Islet precursor cell (in vitro differentiated cells): Measurements from ENCODE around the gene SIPA1L3.
A peak's percentile ranks its signal among the peaks of the same experiment; 100 is the strongest.
"Not testable (repeated sequence)": the region's sequence is repeated elsewhere in the genome, so short reads cannot be mapped to it uniquely, and the experiment has no call there.

Source experiments
- DNase-seq: peaks from one replicate; pipeline ENCODE4 v3.0.0-alpha.2; 2018

SIPA1L3 gene

GRCh38 chr19:38046254-38047048 is 139.4 kb downstream of the SIPA1L3 start:
- no peak for DNase-seq

- DNase-seq, result no peak
Observed at GRCh38 chr19:38047049-38047438, 140.0 kb downstream of the SIPA1L3 start.

- DNase-seq, result no peak
Observed at GRCh38 chr19:38047641-38048040, 140.6 kb downstream of the SIPA1L3 start.

- DNase-seq, result no peak
Observed at GRCh38 chr19:38049105-38049649, 142.2 kb downstream of the SIPA1L3 start.

GRCh38 chr19:38055010-38055409 is 148.0 kb downstream of the SIPA1L3 start:
- DNase-seq, result no peak

- DNase-seq, result no peak
Observed at GRCh38 chr19:38055655-38056521, 148.9 kb downstream of the SIPA1L3 start.

- DNase-seq, result no peak
Observed at GRCh38 chr19:38056646-38057045, 149.6 kb downstream of the SIPA1L3 start.

- no peak for DNase-seq
Observed at GRCh38 chr19:38057959-38058690, 151.1 kb downstream of the SIPA1L3 start.

- DNase-seq, result no peak
Observed at GRCh38 chr19:38059897-38060296, 152.9 kb downstream of the SIPA1L3 start.

- DNase-seq, result no peak
Observed at GRCh38 chr19:38060331-38060730, 153.3 kb downstream of the SIPA1L3 start.

- DNase-seq, result peak; percentile 76
Observed at GRCh38 chr19:38061294-38061693, 154.3 kb downstream of the SIPA1L3 start.

- DNase-seq, result no peak
Observed at GRCh38 chr19:38062959-38063761, 156.2 kb downstream of the SIPA1L3 start.

- no peak for DNase-seq
Observed at GRCh38 chr19:38063928-38064327, 156.9 kb downstream of the SIPA1L3 start.

GRCh38 chr19:38064661-38065425 is 157.8 kb downstream of the SIPA1L3 start:
- DNase-seq, result no peak

GRCh38 chr19:38065775-38066174 is 158.8 kb downstream of the SIPA1L3 start:
- DNase-seq, result not testable (repeated sequence)

GRCh38 chr19:38068826-38069225 is 161.8 kb downstream of the SIPA1L3 start:
- no peak for DNase-seq

- DNase-seq, result no peak
Observed at GRCh38 chr19:38070573-38070972, 163.6 kb downstream of the SIPA1L3 start.

- DNase-seq, result not testable (repeated sequence)
Observed at GRCh38 chr19:38071054-38071453, 164.0 kb downstream of the SIPA1L3 start.

GRCh38 chr19:38071647-38072046 is 164.6 kb downstream of the SIPA1L3 start:
- DNase-seq, result no peak

GRCh38 chr19:38072776-38073750 is 166.1 kb downstream of the SIPA1L3 start:
- no peak for DNase-seq
